Activated CD4-positive, CD25-positive, alpha-beta regulatory T cell treated with anti-CD3 and anti-CD28 coated beads, Interleukin-2, amount 50 U/mL, for 72 hours (primary cell): ENCODE results near the gene OR5AU1.
"Not testable (repeated sequence)": the region's sequence is repeated elsewhere in the genome, so short reads cannot be mapped to it uniquely, and the experiment has no call there.

Source experiments
- DNase-seq: peaks from one replicate; pipeline ENCODE4 v3.0.0; 2021

The OR5AU1 gene

GRCh38 chr14:21169573-21169972 is 13.7 kb upstream of the OR5AU1 start:
- DNase-seq: no peak

- no peak for DNase-seq
Observed at GRCh38 chr14:21168055-21168454, 12.2 kb upstream of the OR5AU1 start.

- not testable (repeated sequence) for DNase-seq
Observed at GRCh38 chr14:21165670-21166069, 9.8 kb upstream of the OR5AU1 start.

- not testable (repeated sequence) for DNase-seq
Observed at GRCh38 chr14:21165002-21165605, 9.2 kb upstream of the OR5AU1 start.

- DNase-seq: no peak
Observed at GRCh38 chr14:21163871-21164291, 8.0 kb upstream of the OR5AU1 start.

GRCh38 chr14:21162081-21162480 is 6.2 kb upstream of the OR5AU1 start:
- DNase-seq: no peak

- DNase-seq: no peak
Observed at GRCh38 chr14:21160061-21160610, 4.3 kb upstream of the OR5AU1 start.

- DNase-seq: not testable (repeated sequence)
Observed at GRCh38 chr14:21158175-21158574, 2.3 kb upstream of the OR5AU1 start.

GRCh38 chr14:21149641-21150367 is 6.1 kb downstream of the OR5AU1 start:
- no peak for DNase-seq

GRCh38 chr14:21145437-21145836 is 10.4 kb downstream of the OR5AU1 start:
- DNase-seq: no peak

GRCh38 chr14:21142357-21142756 is 13.5 kb downstream of the OR5AU1 start:
- DNase-seq: no peak

GRCh38 chr14:21136024-21136423 is 19.8 kb downstream of the OR5AU1 start:
- no peak for DNase-seq

GRCh38 chr14:21133901-21134300 is 22.0 kb downstream of the OR5AU1 start:
- DNase-seq: no peak

- DNase-seq: no peak
Observed at GRCh38 chr14:21123429-21123828, 32.4 kb downstream of the OR5AU1 start.

- no peak for DNase-seq
Observed at GRCh38 chr14:21121122-21121521, 34.7 kb downstream of the OR5AU1 start.

- no peak for DNase-seq
Observed at GRCh38 chr14:21120686-21121085, 35.2 kb downstream of the OR5AU1 start.

- DNase-seq: no peak
Observed at GRCh38 chr14:21118933-21119332, 36.9 kb downstream of the OR5AU1 start.

GRCh38 chr14:21113369-21113768 is 42.5 kb downstream of the OR5AU1 start:
- no peak for DNase-seq

GRCh38 chr14:21112255-21112654 is 43.6 kb downstream of the OR5AU1 start:
- no peak for DNase-seq

- no peak for DNase-seq
Observed at GRCh38 chr14:21109377-21110138, 46.3 kb downstream of the OR5AU1 start.

- no peak for DNase-seq
Observed at GRCh38 chr14:21108791-21109190, 47.1 kb downstream of the OR5AU1 start.

- no peak for DNase-seq
Observed at GRCh38 chr14:21107283-21107800, 48.5 kb downstream of the OR5AU1 start.
